Muscle layer of duodenum (tissue), 2 donors: ENCODE data around the gene ATXN7L3.
"Not testable (repeated sequence)": the region's sequence is repeated elsewhere in the genome, so short reads cannot be mapped to it uniquely, and the experiment has no call there.

Experiments
- H3K27ac ChIP-seq: one replicate; pipeline ENCODE4 v1.7.0; 2013; ENCODE audit warnings: mild to moderate bottlenecking, low read length
- H3K27me3 ChIP-seq: one replicate; pipeline ENCODE4 v1.7.0; 2013; ENCODE audit warnings: low read depth, mild to moderate bottlenecking, control low read depth, low read length
- H3K36me3 ChIP-seq, 2 donors: one replicate each; pipeline ENCODE4 v1.7.0; 2013; ENCODE audit warnings: low read length in 2 of 2, control low read depth in 1 of 2, mild to moderate bottlenecking in 1 of 2; ENCODE audit not compliant: insufficient read depth in 2 of 2, control insufficient read depth in 1 of 2
- H3K4me1 ChIP-seq, 2 donors: one replicate each; pipeline ENCODE4 v1.7.0; 2013; ENCODE audit warnings: low read length in 2 of 2, mild to moderate bottlenecking in 2 of 2, control low read depth in 1 of 2, moderate library complexity in 1 of 2; ENCODE audit not compliant: insufficient read depth in 2 of 2, control insufficient read depth in 1 of 2
- H3K4me3 ChIP-seq, 2 donors: one replicate each; pipeline ENCODE4 v1.7.0; 2013; ENCODE audit warnings: low read length in 2 of 2, low read depth in 1 of 2, mild to moderate bottlenecking in 1 of 2
- H3K9me3 ChIP-seq, 2 donors: one replicate each; pipeline ENCODE4 v1.7.0; 2013; ENCODE audit warnings: low read length in 2 of 2, control low read depth in 1 of 2, mild to moderate bottlenecking in 1 of 2; ENCODE audit not compliant: control insufficient read depth in 1 of 2
- donor health status: healthy.

The ATXN7L3 gene, protein sequence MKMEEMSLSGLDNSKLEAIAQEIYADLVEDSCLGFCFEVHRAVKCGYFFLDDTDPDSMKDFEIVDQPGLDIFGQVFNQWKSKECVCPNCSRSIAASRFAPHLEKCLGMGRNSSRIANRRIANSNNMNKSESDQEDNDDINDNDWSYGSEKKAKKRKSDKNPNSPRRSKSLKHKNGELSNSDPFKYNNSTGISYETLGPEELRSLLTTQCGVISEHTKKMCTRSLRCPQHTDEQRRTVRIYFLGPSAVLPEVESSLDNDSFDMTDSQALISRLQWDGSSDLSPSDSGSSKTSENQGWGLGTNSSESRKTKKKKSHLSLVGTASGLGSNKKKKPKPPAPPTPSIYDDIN

DNA sequence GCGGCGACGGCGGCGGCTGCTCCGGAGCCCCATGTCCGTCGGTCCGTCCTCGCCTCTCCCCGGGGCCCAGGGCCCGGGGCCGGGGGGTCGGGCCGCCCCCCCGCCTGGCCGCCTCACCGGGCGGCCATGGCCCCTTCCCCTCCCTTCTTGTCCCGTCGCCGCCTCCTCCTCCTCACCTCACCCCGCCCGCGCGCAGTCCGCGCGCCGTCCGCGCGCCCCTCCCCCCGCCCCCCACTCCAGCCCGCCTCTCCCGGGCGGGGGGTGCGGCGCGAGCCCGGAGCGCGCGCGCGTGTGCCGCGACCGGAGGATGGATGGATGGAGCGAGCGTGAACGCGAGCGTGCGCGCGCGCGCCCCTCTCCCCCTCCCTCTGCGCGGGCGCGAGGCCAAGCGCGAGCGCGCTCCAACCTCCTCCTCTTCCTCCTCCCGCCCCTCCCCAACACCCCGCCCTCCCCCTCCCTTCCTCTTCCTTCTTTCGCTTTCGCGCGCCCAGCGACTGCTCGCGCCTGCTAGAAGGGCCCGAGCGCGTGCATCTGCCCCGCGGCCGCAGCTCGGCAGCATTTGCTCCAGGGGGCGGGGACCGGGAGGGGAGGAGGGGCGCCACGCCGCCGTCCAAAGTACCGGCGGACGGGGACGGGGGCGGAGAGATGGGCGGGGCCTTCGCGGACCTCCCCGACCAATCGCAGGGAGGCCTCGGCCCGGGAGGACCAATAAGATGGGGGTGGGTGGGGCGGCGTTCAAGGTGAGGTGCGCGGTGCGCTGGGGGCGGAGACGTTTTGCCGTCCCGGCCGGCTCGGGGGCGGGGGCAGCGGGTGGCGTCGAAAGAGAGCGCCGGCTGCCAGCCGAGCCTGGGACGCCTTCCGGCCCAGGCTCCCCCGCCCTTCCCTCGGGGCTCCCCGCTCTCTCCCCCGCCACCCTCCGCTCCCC is at the start of gene ATXN7L3:
ATXN7L3 (minus strand) TSS at position 332 of the 925 bp plus-strand sequence. CDS start 1,814 bp downstream, outside the sequence.
- H3K4me3 ChIP-seq, result peak within 1 kb of the TSS; percentile 76 to 79
- H3K9me3 ChIP-seq, result no peaks in the 10 kb centered on the region
- peaks cover 12 to 31% of the 10 kb centered on the region in 2 donors for H3K4me1 ChIP-seq
- peaks cover 12 to 20% of the 10 kb centered on the region in 2 donors for H3K36me3 ChIP-seq
- H3K27ac ChIP-seq, result peak within 1 kb of the TSS; percentile 94
- H3K27me3 ChIP-seq, result no peaks in the 10 kb centered on the region

DNA sequence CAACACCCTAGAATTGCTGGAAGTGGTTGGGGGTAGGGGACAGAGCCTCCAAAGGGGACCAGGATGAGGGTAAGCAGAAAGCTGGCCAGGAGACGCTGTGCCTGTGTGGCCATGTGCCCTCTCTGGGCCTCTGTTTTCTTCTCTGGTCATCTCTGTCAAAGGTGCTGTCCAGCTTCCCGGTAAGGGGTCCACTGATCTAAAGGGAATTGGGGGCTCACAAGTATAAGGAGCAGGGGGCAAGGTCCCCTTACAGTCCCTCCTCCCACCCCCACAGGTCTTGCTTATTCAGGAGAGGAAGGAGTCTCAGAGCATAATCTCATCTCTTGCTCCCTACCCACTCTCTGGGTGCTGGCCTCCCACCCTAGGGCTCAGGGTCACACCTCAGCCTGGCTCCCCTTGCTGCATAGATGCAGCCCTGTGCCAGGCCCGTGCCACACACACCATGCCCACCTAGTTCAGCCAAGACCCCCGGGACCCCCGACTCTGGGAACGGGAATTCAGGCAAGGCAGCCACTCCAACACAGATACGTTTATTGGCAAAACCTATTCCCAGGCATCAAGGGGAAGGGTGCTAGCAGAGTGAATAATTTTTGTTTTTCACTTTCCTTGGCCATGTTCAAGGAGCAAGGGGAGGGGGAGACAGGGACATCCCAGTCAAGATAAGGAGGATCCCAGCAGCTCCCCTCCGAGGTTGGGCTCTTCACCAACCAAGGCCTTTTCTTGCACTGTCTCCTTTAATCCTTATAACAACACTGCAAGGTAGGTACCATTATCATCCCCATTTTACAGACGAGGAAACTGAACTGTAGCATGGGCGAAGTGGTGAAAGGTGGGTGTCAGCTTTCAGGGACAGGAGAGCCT is 48.4 kb upstream of the ATXN7L3 start:
- Histone ChIP-seq H3K36me3 (no peaks in the 10 kb centered on the region), H3K4me1 (peaks cover 0 to 17% of the 10 kb centered on the region in 2 donors), H3K27ac (no peak overlapping the region), H3K27me3 (no peaks in the 10 kb centered on the region), H3K9me3 (no peaks in the 10 kb centered on the region), H3K4me3 (no peak overlapping the region)

DNA sequence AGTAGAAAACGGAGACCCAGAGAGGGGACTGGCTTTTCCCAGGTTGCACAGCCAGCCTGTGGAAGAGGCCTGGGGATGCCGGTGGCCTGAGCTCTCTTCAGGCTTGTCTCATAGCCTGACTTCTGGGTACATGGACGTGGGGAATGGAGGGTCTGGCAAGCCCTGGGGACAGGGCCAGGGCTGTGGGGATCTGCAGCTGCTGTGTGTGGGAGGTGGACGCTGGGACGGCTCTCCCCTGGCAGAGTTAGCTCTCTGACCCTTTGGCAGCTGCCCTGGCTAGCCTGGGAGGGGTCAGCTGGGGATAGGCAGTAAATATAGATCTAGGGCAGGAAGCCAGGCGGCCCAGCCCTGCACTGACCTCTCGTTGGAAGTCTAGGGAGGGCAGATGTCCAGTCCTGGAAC is 47.8 kb upstream of the ATXN7L3 start:
- H3K4me3 ChIP-seq, result no peak overlapping the region
- H3K4me1 ChIP-seq, result peaks cover 0 to 17% of the 10 kb centered on the region in 2 donors
- no peak overlapping the region for H3K27ac ChIP-seq
- no peaks in the 10 kb centered on the region for H3K27me3 ChIP-seq
- H3K9me3 ChIP-seq, result no peaks in the 10 kb centered on the region
- H3K36me3 ChIP-seq, result no peaks in the 10 kb centered on the region

DNA sequence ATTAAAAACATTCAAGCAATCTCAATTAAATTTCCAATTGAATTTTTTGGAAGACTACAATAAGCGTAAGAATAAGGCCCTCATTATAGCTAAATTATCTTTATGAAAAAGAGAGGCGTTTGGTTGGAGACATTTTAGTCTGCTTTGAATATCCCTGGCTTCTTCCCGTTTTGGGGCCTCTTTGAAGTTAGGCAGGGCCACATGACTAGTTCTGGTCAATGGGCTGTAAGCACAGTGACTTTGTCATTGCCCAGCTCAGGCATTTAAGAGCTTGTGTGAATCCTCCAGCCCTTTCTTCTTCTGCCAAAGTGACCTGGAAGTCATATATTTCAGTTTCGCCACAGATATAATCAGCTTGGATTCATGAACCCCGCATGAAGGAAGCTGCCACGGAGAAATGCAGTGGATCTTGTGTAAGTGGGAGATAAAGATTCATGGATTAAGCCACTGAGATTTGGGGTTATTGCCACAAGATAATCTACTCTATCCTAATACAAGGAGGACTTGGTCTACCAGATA is 41.5 kb upstream of the ATXN7L3 start:
- no peaks in the 10 kb centered on the region for H3K27me3 ChIP-seq
- H3K4me3 ChIP-seq, result no peak overlapping the region

DNA sequence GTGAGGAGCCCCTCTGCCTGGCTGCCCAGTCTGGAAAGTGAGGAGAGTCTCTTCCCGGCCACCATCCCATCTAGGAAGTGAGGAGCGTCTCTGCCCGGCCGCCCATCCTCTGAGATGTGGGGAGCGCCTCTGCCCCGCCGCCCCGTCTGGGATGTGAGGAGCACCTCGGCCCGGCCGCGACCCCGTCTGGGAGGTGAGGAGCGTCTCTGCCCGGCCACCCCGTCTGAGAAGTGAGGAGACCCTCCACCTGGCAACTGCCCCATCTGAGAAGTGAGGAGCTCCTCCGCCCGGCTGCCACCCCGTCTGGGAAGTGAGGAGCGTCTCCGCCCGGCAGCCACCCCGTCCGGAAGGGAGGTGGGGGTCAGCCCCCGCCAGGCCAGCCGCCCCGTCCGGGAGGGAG is 38.2 kb upstream of the ATXN7L3 start:
- H3K27ac ChIP-seq, H3K4me1 ChIP-seq, H3K27me3 ChIP-seq, H3K36me3 ChIP-seq, H3K9me3 ChIP-seq, H3K4me3 ChIP-seq: not testable (repeated sequence)

More for the DNA sequence above, 41.5 kb upstream of the ATXN7L3 start:
- H3K4me1 ChIP-seq, result no peaks in the 10 kb centered on the region
- H3K27ac ChIP-seq, result no peak overlapping the region
- no peaks in the 10 kb centered on the region for H3K36me3 ChIP-seq
- no peaks in the 10 kb centered on the region for H3K9me3 ChIP-seq

DNA sequence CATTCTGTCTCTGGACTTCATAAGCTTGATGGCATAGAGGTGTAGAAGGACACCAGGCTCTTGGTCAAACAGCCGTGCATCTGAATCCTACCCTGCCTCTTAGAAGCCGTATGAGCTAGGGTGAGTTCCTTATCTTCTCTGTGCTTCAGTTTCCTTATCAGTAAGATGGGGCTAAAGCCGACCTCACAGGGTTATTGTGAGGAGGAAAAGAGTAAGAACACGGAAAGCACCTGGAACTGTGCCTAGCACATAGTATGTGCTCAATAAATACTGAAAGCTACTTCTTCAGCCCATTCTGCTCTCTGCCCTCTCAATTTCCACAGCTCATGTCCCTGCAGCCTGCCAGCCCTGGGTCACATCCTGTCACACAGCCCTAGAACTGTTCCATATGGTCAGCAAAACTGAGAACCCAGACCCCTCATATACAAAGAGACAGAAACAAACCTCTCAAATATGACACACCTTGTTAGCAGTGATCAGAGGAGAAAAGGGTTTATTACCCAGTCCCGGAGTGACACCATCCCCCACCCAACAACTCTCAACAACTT is 36.8 kb upstream of the ATXN7L3 start:
- no peaks in the 10 kb centered on the region for H3K36me3 ChIP-seq

DNA sequence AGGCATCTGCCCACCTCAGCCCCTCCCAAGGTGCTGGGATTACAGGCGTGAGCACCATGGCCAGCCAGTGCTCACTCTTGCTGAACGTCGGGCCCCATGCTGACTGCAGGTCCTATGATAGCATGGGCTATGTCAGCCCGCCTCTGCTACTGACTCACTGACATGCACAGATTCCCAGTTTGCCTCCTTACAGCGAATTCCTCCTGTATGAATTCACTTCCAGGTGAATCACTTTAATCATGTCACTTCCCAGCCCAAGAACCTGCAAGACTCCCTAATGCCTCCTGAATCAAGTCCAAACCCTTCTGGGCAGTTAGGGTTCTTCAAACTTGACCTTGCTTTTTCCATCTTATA is 35.9 kb upstream of the ATXN7L3 start:
- Histone ChIP-seq H3K4me1 (no peaks in the 10 kb centered on the region), H3K27me3 (no peaks in the 10 kb centered on the region), H3K9me3 (no peaks in the 10 kb centered on the region), H3K4me3 (no peak overlapping the region), H3K36me3 (no peaks in the 10 kb centered on the region), H3K27ac (no peak overlapping the region)

More for the DNA sequence above, 36.8 kb upstream of the ATXN7L3 start:
- no peak overlapping the region for H3K27ac ChIP-seq
- H3K4me1 ChIP-seq, result no peaks in the 10 kb centered on the region
- H3K9me3 ChIP-seq, result no peaks in the 10 kb centered on the region
- H3K4me3 ChIP-seq, result no peak overlapping the region
- H3K27me3 ChIP-seq, result no peaks in the 10 kb centered on the region

DNA sequence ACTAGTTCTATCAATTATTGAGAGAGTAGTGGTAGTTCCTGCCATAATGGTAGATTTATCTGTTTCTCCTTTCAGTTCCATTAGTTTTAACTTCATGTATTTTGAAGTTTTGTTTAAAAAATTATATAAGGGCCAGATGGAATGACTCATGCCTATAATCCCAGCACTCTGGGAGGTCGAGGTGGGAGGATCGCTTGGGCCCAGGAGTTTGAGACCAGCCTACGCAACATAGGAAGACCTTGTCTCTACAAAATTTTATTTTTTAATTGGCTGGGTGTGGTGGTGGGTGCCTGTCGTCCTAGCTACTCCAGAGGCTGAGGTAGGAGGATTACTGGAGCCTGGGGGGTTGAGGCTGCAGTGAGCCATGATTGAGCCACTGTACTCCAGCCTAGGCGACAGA is 33.9 kb upstream of the ATXN7L3 start:
- no peak overlapping the region for H3K4me3 ChIP-seq
- H3K27me3 ChIP-seq, result no peaks in the 10 kb centered on the region
- H3K9me3 ChIP-seq, result no peaks in the 10 kb centered on the region
- no peaks in the 10 kb centered on the region for H3K36me3 ChIP-seq
- H3K27ac ChIP-seq, result no peak overlapping the region
- H3K4me1 ChIP-seq, result no peaks in the 10 kb centered on the region

DNA sequence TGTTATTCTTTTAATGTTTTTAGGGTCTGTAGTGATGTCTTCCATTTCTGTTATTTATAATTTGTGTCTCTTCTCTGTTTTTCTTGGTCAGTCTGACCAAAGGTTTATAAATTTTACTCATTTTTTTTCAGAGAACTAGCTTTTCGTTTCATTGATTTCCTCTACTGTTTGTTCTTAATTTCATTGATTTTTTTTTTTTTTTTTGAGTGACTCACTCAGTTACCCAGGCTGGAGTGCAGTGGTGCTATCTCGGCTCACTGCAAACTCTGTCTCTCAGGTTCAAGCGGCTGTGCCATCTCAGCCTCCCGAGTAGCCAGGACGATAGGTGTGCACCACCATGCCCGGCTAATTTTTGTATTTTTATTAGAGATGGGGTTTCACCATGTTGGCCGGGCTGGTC is 32.4 kb upstream of the ATXN7L3 start:
- Histone ChIP-seq H3K36me3 (no peaks in the 10 kb centered on the region), H3K9me3 (no peaks in the 10 kb centered on the region), H3K4me3 (no peak overlapping the region)

DNA sequence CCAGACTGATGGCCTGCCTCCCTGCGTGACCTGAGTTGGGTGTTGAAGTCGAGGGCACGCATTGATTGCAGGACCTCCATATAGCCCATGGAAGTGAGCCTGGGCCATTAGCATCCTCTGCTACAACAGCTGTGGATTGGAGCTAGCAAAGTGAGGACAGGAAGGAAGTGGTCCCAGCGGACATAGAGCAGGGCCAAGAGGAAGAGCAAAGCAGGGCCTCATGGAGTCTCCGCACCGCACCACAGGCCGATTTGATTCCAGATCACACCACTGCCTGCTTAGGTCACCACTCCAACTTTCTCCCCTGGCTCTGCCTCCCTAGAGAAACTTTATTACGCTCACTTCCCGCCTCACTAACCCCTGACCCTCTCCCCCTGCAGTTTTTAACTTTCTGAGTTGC is 30.5 kb upstream of the ATXN7L3 start:
- Histone ChIP-seq H3K36me3 (no peaks in the 10 kb centered on the region), H3K4me1 (no peaks in the 10 kb centered on the region), H3K9me3 (no peaks in the 10 kb centered on the region), H3K27ac (no peak overlapping the region), H3K4me3 (no peak overlapping the region), H3K27me3 (no peaks in the 10 kb centered on the region)

More for the DNA sequence above, 32.4 kb upstream of the ATXN7L3 start:
- Histone ChIP-seq H3K27ac (no peak overlapping the region), H3K27me3 (no peaks in the 10 kb centered on the region), H3K4me1 (no peaks in the 10 kb centered on the region)
